Measurements from ENCODE around the gene RAB23.

The RAB23 gene

DNA sequence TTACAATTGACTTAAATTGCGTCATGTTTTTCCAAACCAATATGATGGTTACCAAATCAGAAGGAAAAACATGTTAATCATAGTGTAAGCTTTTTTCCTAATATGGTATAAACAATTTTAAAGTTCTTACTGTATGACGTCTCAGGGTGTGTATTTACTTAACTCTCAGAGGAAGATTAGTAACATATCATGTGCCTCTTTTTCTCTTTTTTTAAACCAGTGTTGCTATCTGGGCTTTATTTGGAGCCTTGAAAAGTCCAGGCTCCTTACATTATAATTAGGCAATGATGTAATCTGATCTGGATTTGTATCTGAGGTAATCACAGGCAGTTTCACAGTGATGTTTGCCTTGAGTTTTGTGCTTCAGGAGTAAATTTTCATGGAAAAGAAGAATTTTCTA, 20.4 kb upstream of the RAB23 start:
- ATAC-seq (no peak), DNase-seq (no peak)

DNA sequence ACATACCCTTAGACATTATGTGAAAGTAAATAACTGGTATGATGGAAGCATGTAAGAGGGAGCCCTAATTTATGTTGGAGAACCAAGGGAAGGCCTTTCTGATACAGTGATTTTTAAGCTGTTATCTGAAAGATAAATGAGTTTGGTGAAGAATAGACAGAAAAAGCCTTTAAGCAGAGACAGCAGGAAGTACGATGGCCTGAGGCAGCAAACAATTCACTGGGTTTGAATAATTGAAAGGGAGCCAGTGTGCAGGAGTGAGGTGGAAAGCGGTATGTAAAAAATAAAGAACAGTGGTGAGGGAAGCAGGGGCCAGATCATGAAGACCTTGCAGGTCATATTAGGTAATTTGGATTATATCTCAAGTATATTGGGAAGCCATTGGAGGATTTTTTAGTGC, 4.1 kb upstream of the RAB23 start:
- DNase-seq (no peak), ATAC-seq (no peak)

DNA sequence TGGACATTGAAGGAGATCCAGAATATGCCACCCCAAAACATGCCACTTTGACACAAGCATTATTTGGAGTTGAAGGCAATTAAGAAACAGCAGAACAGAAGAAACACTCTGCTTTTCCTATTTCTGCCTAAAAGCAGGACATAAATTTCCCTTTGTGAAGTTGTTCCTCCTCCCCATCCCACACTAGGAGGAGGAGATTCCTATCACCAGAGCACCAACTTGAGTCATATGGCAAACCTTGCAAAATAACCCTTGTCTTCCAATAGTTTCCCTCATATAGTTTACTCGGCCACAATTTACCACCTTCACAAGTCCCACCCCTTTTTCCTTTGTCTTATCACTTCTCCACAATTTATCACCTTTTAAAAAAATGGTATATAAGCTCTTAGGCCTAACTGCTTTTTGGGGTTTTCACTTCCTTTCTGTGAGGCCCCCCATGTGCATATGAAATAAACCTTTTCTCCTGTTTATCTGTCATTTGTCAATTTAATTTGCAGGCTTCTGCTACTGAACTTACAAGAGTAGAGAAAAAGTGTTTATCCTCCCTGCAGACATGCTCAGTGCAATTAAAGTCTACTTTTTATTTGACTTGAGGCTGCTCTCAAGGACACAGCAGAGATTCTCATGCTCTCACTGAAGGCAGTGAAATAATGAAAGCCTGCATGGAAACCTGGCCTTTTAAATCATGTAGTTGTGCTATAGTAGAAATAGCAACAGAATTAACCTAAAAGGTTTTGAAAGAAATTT, 2.8 kb upstream of the RAB23 start:
- ATAC-seq (no peak), DNase-seq (no peak)

DNA sequence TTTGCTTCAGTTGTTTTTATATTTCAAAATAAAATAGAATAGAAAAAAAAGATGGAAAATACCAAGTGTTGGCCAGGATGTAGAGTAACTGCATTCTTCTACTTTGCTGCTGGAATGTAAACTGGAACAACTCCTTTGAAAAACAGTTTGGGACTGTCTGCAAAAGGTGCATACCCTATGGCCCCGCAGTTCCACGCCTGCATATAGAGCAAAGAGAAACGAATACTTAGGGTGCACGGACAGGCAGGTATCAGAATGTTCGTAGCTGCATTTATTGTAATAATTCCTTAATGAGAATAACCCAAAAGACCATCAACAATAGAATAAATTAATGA, 603 bp upstream of the RAB23 start:
- no peak for DNase-seq

DNA sequence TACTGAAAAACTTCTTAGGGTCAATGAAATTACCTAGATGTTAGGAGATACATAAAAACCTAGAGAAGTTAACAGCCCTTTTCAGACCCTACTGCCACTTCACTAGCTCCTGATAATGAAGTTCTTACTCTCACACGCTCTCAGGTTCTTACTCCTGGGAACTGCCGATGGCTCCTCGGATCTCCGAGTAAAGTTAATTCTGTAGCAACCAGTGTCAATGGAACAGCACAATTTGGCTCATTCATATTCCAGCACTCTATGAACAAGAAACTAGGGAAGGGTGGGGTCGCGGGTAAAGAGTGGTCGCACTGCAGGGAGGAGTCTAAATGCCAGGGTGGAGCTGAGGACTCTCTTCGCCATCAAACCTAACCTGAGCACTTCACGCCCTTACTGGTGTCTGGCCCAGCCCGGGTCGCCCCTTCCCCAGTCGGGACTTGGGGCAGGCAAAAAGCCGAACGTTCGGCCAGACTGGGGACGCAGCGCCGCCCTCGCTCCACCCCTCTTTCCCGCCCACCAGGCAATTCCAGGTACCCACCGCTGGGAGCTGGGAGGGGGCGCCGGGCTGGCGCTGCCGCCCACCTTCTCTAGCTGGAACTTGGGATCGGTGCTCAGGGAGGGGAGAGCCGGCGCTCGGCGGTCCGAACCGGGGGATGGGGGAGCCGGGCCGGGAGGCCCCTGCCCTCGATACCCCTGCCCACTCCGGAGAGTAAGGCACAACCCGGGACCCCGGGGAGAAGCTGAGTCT, 744 bp downstream of the RAB23 start:
- DNase-seq (peak; percentile 64), ATAC-seq (peak; percentile 50)

More for the DNA sequence above, 603 bp upstream of the RAB23 start:
- no peak for ATAC-seq

DNA sequence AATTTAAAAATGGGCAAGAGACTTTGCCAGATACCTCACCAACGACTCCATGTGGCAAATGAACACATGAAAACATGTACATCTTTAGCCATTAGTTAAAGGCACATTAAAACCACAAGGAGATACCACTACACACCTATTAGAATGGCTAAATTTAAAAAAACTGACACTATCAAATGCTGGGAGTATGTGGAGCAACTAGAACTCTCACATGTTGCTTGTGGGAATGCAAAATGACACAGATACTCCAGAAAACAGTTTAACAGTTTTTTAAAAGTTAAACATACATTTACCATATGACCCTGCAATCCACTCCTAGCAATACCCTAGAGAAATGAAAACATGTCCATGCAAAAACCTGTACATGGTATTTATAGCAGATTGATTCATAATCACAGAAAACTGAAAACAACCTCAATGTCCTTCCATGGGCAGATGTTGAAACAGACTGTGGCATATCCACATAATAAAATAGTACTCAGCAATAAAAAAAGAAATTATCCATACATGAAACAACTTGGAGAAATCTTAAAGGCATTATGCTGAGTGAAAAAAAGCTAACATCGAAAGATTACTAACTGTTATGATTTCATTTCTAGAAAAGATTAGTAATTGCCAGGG, 1.9 kb downstream of the RAB23 start:
- ATAC-seq (no peak), DNase-seq (no peak)

DNA sequence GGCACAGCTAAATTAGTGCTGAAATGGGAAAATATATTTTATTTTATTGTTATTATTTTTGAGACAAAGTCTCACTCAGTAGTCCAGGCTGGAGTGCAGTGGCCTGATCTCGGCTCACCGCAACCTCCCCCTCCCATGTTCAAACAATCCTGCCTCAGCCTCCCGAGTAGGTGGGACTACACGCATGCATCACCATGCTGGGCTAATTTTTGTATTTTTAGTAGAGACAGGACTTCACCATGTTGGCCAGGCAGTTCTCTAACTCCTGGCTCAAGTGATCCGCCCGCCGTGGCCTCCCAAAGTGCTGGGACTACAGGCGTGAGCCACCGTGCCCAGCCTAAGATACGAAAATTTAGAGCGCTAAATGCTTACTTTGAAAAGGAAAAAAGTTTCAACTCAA, 4.8 kb downstream of the RAB23 start:
- ATAC-seq (no peak), DNase-seq (no peak)

DNA sequence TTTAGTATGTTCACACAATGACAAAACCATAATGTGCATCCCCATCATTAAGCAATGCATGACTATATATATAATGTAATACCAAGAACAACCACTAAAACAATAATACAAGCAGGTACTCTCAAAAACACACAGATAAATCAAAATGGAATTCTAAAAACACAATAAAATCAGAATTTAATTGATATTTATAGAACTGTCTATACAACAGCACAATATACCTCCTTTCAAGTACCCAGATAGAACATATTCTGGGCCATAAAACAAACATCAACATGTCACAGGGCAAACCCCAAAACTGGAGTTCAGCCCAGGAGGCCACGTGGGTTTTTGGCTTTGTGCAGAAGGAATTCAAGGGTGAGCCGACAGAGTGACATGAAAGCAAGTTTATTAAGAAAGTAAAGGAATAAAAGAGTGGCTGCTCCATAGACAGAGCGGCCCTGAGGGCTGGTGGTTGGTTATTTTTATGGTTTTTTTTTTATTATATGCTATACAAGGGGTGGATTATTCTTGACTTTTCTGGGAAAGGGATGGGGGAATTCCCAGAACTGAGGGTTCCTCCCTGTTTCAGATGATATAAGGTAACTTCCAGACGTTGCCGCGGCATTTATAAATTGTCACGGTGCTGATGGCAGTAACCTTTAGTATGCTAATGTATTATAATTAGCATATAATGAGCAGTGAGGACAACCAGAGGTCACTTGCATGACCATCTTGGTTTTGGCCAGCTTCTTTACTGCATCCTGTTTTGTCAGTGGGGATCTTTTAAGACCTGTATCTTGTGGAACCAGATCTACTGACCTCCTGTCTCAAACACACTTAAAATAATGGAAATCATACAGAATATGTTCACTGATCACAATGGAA, 5.6 kb downstream of the RAB23 start:
- DNase-seq, result no peak
- ATAC-seq, result no peak

DNA sequence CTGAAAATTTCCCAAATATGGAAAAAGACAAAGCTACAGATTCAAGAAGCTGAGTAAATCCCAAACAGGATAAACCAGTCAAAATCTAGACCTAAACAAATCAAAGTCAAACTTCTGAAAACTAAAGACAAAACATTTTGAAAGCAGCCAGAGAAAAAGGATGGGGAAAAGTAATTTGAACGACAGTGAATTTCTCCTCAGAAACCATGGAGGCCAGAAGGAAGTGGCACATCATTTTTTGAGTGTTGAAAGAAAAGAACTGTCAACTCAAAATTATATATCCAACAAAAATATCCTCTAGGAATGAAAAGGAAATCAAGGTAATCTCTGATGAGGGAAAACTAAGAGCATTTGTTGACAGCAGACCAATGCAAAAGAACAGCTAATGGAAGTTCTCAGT, 6.8 kb downstream of the RAB23 start:
- DNase-seq (no peak), ATAC-seq (no peak)

DNA sequence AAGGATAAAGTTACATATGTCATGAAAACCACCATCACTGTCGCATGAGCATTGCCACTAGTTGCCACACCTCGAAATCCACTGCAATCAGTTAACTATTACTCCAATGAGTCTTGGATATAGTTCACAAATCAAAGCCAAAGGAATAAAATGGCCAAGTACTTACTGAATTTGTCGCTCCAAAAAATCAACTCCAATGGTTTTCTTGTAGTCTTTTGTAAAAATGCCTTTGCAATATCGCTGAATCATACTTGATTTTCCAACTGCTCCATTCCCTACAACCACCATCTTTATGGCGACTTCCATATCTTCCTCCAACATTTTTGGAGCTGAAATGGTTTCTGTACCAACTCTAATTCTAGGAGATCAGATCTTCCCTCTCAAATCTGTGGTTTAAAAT, 12.0 kb downstream of the RAB23 start:
- no peak for ATAC-seq
- DNase-seq, result no peak

DNA sequence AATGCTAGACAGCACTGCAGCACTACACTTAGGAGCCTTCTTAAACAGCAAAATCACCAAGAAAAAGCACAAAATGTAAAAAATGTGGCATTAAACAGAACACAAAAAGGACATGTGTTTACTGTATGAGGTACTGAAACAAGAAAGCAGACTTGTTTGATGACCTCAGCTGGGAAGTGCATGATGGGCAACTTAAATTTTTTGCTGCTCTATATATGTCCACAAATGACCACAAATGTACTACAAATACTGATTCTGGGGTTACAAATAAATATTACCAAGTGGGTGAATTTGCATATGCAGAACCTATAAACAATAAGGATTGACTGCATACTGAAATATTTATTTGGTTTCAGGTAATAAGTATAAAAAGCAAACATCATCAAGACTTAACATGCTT, 13.1 kb downstream of the RAB23 start:
- DNase-seq (no peak), ATAC-seq (no peak)

DNA sequence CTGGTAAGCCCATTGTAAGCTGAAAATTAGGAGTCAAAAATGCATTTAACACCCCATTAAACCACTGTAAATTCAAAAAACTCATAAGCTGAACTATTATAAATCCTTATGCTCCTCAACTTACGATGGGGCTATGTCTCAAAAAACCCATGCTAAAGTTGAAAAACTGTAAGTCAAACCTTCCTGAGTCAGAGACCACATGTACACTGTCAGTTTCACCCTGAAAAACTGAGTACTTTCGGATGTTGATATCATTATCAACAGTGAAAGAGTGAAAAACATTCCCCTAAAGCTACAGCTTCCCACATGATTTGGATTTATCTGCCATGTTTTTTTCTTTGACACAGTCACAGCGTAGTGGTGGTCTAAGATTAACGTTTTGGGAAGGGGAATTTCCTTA, 14.2 kb downstream of the RAB23 start:
- ATAC-seq (peak; percentile 43), DNase-seq (no peak)

DNA sequence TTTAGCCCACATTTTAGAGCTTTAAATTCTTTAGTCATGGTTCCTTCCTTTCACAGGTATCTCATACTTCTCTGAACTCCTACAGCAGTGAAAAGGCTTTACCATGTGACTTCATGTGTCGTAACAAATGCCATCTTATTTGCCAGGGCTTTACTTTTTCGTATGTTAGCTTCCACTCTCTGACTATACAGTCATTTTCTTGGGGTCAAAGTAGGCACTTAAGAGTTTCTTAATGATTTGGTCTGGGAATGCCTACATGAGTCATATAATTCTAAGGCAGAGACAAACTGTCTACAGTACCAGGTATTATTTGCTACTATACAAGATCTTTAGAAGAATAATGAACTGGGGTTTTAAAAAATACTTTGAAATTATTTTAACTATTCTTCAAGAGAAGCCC, 15.0 kb downstream of the RAB23 start:
- DNase-seq, result no peak
- peak; percentile 49 for ATAC-seq

DNA sequence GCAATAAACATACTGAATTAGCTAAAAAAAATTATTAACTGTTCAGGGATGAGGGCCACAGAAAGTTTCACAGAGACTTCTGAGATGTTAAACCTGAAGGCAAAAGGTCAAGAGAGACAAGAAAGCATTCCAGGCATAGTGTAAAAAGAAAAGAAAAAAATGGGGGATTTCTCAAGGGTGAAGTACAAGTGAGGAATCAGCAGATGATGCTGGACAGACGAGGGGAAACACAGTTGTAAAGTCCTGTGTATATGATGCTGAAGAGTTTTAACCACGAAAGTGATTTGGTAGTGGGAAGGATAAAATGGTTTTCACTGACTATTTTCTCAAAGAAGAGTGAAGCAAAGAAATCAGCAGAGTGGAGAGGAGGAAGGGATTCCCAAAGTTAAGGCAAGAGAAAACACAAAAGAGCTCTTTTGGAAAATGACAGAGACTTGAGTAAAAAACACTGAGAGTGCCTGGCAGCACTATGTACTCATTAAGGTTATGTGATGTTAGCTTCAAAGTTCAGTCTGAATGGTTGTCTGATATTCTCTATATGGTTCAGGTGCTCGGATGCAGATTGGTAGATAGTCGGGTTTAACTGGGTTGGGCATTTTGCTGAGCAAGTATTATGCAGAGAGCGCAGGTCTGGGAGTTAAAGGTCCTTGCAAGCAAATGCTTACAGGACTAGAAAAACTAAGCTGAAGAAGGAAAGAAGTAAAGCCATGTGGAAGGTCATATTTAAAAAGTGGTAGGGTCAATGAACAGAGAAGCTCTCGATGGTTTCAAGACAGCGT, 16.4 kb downstream of the RAB23 start:
- no peak for ATAC-seq

DNA sequence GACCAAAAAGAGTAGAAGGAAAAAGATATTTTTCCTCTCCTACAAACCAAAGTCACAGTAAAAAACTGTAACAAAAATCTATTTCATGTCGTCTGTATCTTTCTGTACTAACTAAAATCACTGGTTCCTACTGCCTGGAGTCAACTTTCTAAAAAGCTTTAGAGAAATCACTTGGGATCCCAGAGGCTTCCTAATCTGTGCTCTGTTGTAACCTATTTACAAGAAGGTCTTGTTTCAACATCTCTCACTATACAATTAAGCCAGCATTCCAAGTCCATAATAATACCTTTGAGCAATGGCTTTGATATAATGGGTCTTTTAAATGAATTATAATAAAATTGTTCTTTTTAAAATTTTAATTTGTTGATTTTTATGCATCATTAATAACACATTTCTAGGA, 20.4 kb downstream of the RAB23 start:
- DNase-seq (no peak), ATAC-seq (no peak)

More for the DNA sequence above, 16.4 kb downstream of the RAB23 start:
- DNase-seq, result no peak

DNA sequence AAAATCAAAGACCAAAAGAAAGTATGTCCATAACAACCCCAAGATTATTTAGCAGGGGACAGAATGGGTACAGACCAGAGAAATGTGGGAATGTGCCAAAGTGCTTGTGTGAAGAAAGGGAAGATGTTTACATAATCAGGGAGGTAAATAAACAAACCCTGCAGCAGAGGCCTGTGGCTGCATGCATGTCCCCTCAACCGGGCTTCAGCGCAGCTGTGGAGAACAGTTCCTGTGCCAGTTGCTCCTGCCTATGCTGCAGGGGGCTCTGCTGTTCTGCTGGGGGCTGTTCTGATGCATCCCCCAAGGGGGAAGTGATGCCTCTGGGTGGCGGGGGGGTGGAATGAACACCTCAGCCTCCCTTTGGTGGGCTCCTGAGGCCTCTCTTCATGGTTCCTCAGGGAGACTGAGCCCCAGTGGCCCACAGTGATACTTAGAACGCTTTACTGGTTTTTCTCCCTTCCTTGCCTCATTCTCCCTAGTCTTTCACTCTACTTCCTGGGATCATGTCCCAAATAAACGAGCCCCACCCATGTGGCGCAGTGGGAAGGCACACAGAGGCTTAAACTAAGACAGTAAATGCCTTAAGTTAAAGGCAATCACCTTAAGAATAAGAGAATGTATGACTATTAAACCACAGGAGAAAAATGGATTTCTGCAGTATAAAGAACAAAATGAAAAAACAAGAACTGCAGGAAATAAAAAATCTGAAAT, 23.0 kb downstream of the RAB23 start:
- ATAC-seq (no peak), DNase-seq (no peak)

DNA sequence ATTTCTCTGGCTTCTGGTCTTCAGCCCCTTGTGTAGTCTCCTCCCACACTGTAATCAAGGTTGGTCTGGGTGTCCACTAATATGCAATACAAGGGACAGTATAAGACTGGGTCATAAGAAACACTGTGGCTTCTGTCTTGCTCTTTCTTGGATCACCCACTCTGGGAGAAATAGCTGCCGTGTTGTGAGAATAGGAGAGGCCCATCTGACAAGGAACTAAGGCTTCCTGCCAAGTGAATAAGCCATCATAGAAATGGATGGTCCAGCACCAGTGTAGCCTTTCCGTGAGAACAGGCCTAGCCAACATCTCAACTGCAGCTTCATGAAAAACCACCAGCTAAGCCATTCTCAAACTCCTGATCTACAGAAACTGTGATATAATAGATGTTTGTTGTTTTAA, 26.6 kb downstream of the RAB23 start:
- ATAC-seq, result no peak
- no peak for DNase-seq

DNA sequence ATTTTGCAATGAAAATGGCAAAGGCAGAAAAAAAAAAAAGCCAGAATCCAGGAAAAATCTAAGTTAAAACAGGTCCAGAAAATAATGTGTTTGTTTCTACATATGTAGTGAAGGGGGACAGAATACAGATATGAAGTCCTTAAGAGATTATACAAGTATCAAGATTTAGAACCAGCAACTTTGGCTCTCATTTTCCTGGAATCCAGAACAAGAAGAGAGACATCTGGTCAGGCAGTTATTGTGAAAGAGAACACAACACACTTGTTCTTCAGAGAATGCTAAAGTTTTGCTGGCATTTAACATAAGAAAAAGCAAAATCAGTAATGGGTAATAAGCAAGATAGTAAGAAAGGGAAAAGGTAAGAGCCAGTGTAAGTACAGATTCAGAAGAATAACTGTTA, 28.9 kb downstream of the RAB23 start:
- ATAC-seq, result no peak
- DNase-seq, result no peak

DNA sequence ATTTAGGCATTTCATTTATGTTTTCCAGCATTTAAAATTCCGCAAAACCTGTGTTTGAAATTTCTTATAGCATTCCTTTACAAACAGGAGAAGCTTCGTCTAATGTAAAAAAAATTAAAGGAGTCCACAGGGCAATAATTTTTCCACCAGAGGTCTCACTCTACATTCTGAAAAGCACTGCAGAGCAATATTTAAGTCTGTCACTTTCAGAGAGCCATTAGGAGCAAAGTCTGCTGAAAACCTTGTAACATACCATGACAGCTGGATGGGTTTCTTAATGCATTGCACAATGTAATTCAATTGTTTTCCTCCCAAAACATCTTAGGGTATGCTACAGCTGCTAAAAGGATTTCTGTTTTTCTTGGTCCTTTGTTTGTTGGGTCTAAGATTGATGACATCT, 32.0 kb downstream of the RAB23 start:
- no peak for DNase-seq
- ATAC-seq, result no peak

DNA sequence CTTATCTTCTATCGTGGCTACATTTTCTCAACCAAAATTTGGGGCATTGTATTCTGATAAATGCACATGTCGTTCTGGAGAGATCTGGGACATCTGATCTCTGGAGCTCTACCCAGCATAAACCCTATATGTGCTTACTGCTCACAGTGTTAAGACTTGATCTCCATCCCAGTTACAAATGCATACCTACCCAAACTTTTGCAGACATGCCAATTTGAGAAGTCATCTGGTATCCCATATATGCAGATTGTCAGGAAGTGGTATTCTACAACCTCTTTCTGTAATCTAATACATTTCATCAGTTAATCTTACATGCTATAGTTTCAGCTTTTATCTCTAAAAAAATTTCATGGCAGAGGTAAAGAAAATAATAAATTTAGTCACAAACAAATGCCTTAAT, 38.8 kb downstream of the RAB23 start:
- ATAC-seq, result no peak
- no peak for DNase-seq

DNA sequence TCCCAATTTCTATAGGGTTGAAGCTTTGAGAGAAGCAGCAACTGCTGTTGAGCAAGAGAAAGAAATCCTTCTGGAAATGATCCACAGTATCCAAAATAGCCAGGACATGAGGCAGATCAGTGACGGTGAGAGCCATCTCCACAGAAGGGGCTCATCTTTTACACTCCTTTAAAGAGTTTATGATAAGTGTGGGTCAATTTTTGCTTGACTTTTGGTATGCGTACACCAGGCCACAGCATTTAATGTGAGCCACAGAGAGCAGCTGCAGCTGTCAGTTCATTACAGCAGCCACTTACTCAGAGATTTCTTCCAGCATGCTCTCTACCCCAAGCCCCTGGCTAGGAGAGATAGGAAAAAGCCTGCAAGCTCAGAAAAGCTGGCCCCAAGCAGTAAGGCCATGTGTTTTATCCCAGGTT, 40.1 kb downstream of the RAB23 start:
- DNase-seq (no peak), ATAC-seq (no peak)

Data from stimulated activated naive CD8-positive, alpha-beta T cell treated with anti-CD3 and anti-CD28 coated beads, Interleukin-15, Interleukin-2, amounts not matched to agents 100 U/mL and 50 U/mL, for 24 hours (primary cell).